HL-60 (cell line): ENCODE data around the gene SPDEF.

Source experiments
- DNase-seq, 2 experiments: peaks; one replicate each; pipeline ENCODE4 v3.0.0-alpha.2; 2010 to 2020; ENCODE audit warnings: low read depth in 1 of 2, low spot score in 1 of 2
- H3K27ac ChIP-seq: fragments of 250-450 bp; sonication (Bioruptor Pico); replicated peaks from 2 replicates; pipeline ENCODE4 v1.5.1; 2020; ENCODE audit warnings: mild to moderate bottlenecking, moderate library complexity
- H3K27me3 ChIP-seq: fragments of 250-450 bp; sonication (Bioruptor Pico); 2 replicates; pipeline ENCODE4 v1.5.1; 2021; ENCODE audit warnings: mild to moderate bottlenecking, moderate library complexity; ENCODE audit not compliant: insufficient read depth, poor library complexity, severe bottlenecking
- H3K4me3 ChIP-seq: replicated peaks from 2 replicates; pipeline ENCODE4 v1.5.1; 2011; ENCODE audit warnings: mild to moderate bottlenecking, control low read depth, low read length; ENCODE audit not compliant: insufficient read depth
- GABPA ChIP-seq: IDR thresholded peaks from 2 replicates; pipeline ENCODE4 v1.6.1; 2012; ENCODE audit warnings: low read depth
- POLR2AphosphoS5 ChIP-seq: IDR thresholded peaks from 2 replicates; pipeline ENCODE4 v1.6.1; 2012; ENCODE audit warnings: low read depth
- SPI1 ChIP-seq: IDR thresholded peaks from 2 replicates; pipeline ENCODE4 v1.6.1; 2012; ENCODE audit warnings: low read depth, mild to moderate bottlenecking, borderline replicate concordance
- TF ChIP-seq, protein P1 (sequence below): IDR thresholded peaks from 2 replicates; pipeline ENCODE4 v1.6.1; 2012; ENCODE audit warnings: low read depth; ENCODE audit not compliant: insufficient replicate concordance
- TF ChIP-seq, protein P2 (sequence below): IDR thresholded peaks from one replicate; pipeline ENCODE4 v1.5.1; 2011; ENCODE audit warnings: low read length, control low read depth, inconsistent platforms; ENCODE audit not compliant: insufficient read depth

Gene SPDEF

GRCh38 chr6:34592208-34592952 is 36.3 kb upstream of the SPDEF start:
- no peak overlapping the region for H3K4me3 ChIP-seq
- no peak for DNase-seq
- TF ChIP-seq GABPA (no peak), POLR2AphosphoS5 (no peak), SPI1 (no peak)
- TF ChIP-seq, protein P1, sequence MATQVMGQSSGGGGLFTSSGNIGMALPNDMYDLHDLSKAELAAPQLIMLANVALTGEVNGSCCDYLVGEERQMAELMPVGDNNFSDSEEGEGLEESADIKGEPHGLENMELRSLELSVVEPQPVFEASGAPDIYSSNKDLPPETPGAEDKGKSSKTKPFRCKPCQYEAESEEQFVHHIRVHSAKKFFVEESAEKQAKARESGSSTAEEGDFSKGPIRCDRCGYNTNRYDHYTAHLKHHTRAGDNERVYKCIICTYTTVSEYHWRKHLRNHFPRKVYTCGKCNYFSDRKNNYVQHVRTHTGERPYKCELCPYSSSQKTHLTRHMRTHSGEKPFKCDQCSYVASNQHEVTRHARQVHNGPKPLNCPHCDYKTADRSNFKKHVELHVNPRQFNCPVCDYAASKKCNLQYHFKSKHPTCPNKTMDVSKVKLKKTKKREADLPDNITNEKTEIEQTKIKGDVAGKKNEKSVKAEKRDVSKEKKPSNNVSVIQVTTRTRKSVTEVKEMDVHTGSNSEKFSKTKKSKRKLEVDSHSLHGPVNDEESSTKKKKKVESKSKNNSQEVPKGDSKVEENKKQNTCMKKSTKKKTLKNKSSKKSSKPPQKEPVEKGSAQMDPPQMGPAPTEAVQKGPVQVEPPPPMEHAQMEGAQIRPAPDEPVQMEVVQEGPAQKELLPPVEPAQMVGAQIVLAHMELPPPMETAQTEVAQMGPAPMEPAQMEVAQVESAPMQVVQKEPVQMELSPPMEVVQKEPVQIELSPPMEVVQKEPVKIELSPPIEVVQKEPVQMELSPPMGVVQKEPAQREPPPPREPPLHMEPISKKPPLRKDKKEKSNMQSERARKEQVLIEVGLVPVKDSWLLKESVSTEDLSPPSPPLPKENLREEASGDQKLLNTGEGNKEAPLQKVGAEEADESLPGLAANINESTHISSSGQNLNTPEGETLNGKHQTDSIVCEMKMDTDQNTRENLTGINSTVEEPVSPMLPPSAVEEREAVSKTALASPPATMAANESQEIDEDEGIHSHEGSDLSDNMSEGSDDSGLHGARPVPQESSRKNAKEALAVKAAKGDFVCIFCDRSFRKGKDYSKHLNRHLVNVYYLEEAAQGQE, result no peak
- TF ChIP-seq, protein P2, sequence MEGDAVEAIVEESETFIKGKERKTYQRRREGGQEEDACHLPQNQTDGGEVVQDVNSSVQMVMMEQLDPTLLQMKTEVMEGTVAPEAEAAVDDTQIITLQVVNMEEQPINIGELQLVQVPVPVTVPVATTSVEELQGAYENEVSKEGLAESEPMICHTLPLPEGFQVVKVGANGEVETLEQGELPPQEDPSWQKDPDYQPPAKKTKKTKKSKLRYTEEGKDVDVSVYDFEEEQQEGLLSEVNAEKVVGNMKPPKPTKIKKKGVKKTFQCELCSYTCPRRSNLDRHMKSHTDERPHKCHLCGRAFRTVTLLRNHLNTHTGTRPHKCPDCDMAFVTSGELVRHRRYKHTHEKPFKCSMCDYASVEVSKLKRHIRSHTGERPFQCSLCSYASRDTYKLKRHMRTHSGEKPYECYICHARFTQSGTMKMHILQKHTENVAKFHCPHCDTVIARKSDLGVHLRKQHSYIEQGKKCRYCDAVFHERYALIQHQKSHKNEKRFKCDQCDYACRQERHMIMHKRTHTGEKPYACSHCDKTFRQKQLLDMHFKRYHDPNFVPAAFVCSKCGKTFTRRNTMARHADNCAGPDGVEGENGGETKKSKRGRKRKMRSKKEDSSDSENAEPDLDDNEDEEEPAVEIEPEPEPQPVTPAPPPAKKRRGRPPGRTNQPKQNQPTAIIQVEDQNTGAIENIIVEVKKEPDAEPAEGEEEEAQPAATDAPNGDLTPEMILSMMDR, result no peak
- H3K27me3 ChIP-seq, result no peaks in the 10 kb centered on the region
- no peak overlapping the region for H3K27ac ChIP-seq

GRCh38 chr6:34589691-34590090 is 33.6 kb upstream of the SPDEF start:
- Histone ChIP-seq H3K27me3 (no peaks in the 10 kb centered on the region), H3K27ac (no peak overlapping the region), H3K4me3 (no peak overlapping the region)
- no peak for DNase-seq
- no peak for TF ChIP-seq SPI1
- no peak for TF ChIP-seq GABPA
- TF ChIP-seq, protein P2, result no peak
- TF ChIP-seq POLR2AphosphoS5, result no peak
- TF ChIP-seq, protein P1, result no peak

DNA sequence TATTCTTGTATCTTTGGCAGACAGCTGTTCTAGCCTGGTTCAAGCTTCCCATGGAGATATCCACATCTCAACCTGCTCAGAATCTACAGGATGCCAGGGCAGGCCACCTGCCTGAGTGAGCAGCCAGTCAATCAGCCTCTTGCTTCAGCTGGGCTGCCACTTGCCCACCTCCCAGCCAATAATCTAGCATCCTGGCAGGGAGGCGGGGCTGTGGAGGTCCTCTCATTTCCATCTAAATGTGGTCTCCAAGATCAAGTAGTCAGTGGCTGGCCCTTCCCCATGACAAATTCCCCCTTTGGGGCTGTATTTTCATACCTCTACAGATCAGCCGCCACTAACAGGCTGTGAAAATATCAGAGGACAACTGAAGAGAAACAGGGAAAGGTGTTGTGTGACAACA is 33.0 kb upstream of the SPDEF start:
- no peak overlapping the region for H3K4me3 ChIP-seq
- H3K27ac ChIP-seq, result no peak overlapping the region
- TF ChIP-seq GABPA (no peak), POLR2AphosphoS5 (no peak), SPI1 (no peak)
- TF ChIP-seq, protein P2, result no peak
- TF ChIP-seq, protein P1, result no peak

More for the DNA sequence above, 33.0 kb upstream of the SPDEF start:
- no peaks in the 10 kb centered on the region for H3K27me3 ChIP-seq
- DNase-seq, result no peak
